ENCODE data around the gene SIGLEC9. TPM values are rescaled to one million over a fixed set of nuclear protein-coding genes. Genes with fewer than 3 reads are reported as not detected.

Gene SIGLEC9
- total and polyA plus RNA-seq, 2 of the 8 experiments (the other 6 are each of a cell fraction or from before 2014, with no cell fraction given), result not detected

DNA sequence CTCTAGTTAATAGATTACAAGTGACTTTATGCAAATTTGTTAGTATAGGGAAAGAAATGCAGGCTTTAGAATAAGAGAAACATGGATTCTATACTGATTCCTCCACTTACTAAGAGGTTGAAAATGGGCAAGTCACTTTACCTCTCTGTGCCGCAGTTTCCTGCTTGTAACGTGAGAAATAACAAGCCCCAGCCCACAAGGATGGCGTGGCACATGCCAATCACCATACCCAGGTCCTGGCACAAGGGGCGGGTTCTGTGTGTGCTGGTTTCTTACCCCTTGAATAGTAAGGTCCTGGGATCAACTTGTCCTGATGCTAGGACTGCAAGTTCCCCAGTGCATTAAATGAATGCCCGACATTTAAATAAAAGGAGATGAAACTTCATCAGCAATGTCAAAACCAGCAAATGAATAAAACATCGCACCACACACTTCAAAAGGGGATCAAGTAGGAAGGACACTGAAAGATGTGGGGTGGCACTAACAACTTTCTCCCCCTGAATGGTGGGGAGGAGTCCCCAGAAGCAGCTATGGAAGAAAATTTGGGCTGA lies 7.9 kb upstream of the SIGLEC9 start:
- Histone ChIP-seq H3K9me3 (ENCODE audit: insufficient read depth in 2 of 2, low read depth in 1 of 2, low read length in 1 of 2) (no peaks in the 10 kb centered on the region), H3K36me3 (ENCODE audit: control insufficient read depth in 2 of 4, insufficient read depth in 4 of 4, low read length in 3 of 4) (no peaks in the 10 kb centered on the region), H3K9ac (replicated peaks in 1 of 4; ENCODE audit: extremely low read depth in 1 of 4, low read depth in 3 of 4, low read length in 3 of 4) (no peak overlapping the region), H4K20me1 (replicated peaks in 1 of 2; ENCODE audit: control insufficient read depth in 1 of 2, insufficient read depth in 2 of 2, low read length in 2 of 2) (no peaks in the 10 kb centered on the region), H2BK5ac (ENCODE audit: low read depth, low read length) (no peak overlapping the region), H3K4ac (replicated peaks; ENCODE audit: insufficient read length, low read depth, low read length) (no peak overlapping the region), H4K91ac (replicated peaks; ENCODE audit: insufficient read length, low read length) (no peak overlapping the region), H3K27ac (ENCODE audit: low read depth, low read length) (no peak overlapping the region), H2BK120ac (replicated peaks; ENCODE audit: low read depth, low read length) (no peak overlapping the region), H2AK5ac (ENCODE audit: low read depth, low read length) (no peak overlapping the region), H3K23ac (ENCODE audit: insufficient read length) (no peak overlapping the region), H3K79me1 (ENCODE audit: low read depth, low read length) (no peaks in the 10 kb centered on the region), H3K14ac (ENCODE audit: insufficient read length) (no peak overlapping the region), H2BK12ac (ENCODE audit: low read depth, low read length) (no peak overlapping the region), H4K5ac (ENCODE audit: insufficient read length, low read depth, low read length) (no peak overlapping the region), H3K4me2 (ENCODE audit: insufficient read depth in 1 of 2, low read depth in 2 of 2, low read length in 2 of 2) (no peak overlapping the region), H3K4me3 (ENCODE audit: extremely low read depth in 1 of 4, insufficient read depth in 2 of 4, low read depth in 3 of 4, low read length in 4 of 4) (no peak overlapping the region), H2BK15ac (ENCODE audit: low read length) (no peak overlapping the region), H3K27me3 (replicated peaks in 1 of 4; ENCODE audit: control insufficient read depth in 3 of 4, extremely low read depth in 1 of 4, insufficient read depth in 3 of 4, low read length in 3 of 4) (peaks cover 0 to 9% (median 0%) of the 10 kb centered on the region in 4 experiments; a peak in 3 of 7 replicates), H3K79me2 (ENCODE audit: control insufficient read depth in 1 of 2, insufficient read depth in 2 of 2, low read length in 2 of 2) (no peaks in the 10 kb centered on the region), H3K4me1 (replicated peaks in 1 of 4; ENCODE audit: control insufficient read depth in 3 of 4, insufficient read depth in 4 of 4, low read length in 3 of 4) (no peaks in the 10 kb centered on the region), H3K18ac (ENCODE audit: extremely low read depth, low read length) (no peak overlapping the region), H4K8ac (ENCODE audit: extremely low read depth, insufficient read depth, low read length) (no peak overlapping the region), H3K23me2 (ENCODE audit: low read depth, low read length) (no peaks in the 10 kb centered on the region; the same call in 1 of the 2 replicates), H3K56ac (replicated peaks; ENCODE audit: insufficient read length, low read depth, low read length) (no peak overlapping the region), H2AFZ (ENCODE audit: low read length) (no peak overlapping the region), H2BK20ac (ENCODE audit: low read length) (no peak overlapping the region)
- FAIRE-seq (no peak), DNase-seq (ENCODE audit: low read depth in 1 of 2, low spot score in 2 of 2) (no peak)
- TF ChIP-seq KDM1A (IDR thresholded peaks at IDR 0.05; ENCODE audit: borderline replicate concordance, low read length), result no peak
- TF ChIP-seq RFX5 (IDR thresholded peaks at IDR 0.05; ENCODE audit: borderline replicate concordance, low read depth, low read length), result no peak
- TF ChIP-seq TCF12 (IDR thresholded peaks at IDR 0.05; ENCODE audit: low read depth, low read length), result no peak
- no peak for TF ChIP-seq POLR2A (IDR thresholded peaks at IDR 0.05; ENCODE audit: control extremely low read depth in 1 of 2, low read depth in 2 of 2, low read length in 2 of 2)
- ChIA-PET POLR2A (ENCODE audit: partially characterized antibody) (no interaction called here), CTCF (ENCODE audit: partially characterized antibody) (no interaction called here)
- WGBS, 2 experiments (ENCODE audit: extremely low coverage in 1 of 2, insufficient coverage in 1 of 2, insufficient read length in 1 of 2, insufficient replicate concordance in 2 of 2, low coverage in 1 of 2, low lambda C conversion rate in 2 of 2, missing lambda C conversion rate in 1 of 2), result 84% methylated on average over 6 of the region's 6 CpGs; no CpG with 5 or more reads in 1 of the 2 experiments

Data from H1 (cell line).